VCaP (cell line): ENCODE data around the gene COL4A6.
A peak's percentile ranks its signal among the peaks of the same experiment; 100 is the strongest.

Experiments
- H3K27ac ChIP-seq: fragments of 450-650 bp; 2 replicates; pipeline ENCODE4 v1.5.1; 2017
- TF ChIP-seq, protein P1 (sequence below): fragments of 450-650 bp; conservative IDR thresholded peaks from 2 replicates; pipeline ENCODE4 v1.5.1; 2017; ENCODE audit warnings: mild to moderate bottlenecking, moderate library complexity

Gene COL4A6

DNA sequence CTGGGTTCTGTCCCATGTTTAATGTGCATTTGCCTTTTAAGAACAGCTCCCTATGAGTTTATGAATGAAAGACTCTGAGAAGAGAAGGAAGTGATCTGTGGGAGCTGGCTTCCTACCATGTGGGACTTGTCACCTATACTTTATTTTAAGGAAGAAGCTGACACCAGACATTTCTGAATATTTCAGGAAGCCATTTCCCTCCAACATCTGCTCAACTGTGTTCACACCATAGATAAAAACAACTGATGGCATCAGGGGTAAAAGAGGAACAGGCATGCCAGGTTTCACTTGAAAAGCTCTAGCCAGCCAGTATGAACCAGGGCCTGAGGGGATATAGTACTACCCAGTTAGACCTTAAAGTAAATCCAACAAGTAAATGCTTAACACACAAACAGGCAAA, 116.0 kb downstream of the COL4A6 start:
- H3K27ac ChIP-seq: no peak overlapping the region
- TF ChIP-seq, protein P1, sequence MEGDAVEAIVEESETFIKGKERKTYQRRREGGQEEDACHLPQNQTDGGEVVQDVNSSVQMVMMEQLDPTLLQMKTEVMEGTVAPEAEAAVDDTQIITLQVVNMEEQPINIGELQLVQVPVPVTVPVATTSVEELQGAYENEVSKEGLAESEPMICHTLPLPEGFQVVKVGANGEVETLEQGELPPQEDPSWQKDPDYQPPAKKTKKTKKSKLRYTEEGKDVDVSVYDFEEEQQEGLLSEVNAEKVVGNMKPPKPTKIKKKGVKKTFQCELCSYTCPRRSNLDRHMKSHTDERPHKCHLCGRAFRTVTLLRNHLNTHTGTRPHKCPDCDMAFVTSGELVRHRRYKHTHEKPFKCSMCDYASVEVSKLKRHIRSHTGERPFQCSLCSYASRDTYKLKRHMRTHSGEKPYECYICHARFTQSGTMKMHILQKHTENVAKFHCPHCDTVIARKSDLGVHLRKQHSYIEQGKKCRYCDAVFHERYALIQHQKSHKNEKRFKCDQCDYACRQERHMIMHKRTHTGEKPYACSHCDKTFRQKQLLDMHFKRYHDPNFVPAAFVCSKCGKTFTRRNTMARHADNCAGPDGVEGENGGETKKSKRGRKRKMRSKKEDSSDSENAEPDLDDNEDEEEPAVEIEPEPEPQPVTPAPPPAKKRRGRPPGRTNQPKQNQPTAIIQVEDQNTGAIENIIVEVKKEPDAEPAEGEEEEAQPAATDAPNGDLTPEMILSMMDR: no peak

- TF ChIP-seq, protein P1: no peak
- no peak overlapping the region for H3K27ac ChIP-seq
Measured at GRCh38 chrX:108316456-108316855, 121.8 kb downstream of the COL4A6 start.

- no peak overlapping the region for H3K27ac ChIP-seq
- TF ChIP-seq, protein P1: no peak
Measured at GRCh38 chrX:108313669-108314068, 124.6 kb downstream of the COL4A6 start.

GRCh38 chrX:108312957-108313356, 125.3 kb downstream of the COL4A6 start:
- H3K27ac ChIP-seq: peak overlapping the region; percentile 39; the same call in 1 of the 2 replicates
- TF ChIP-seq, protein P1: no peak

DNA sequence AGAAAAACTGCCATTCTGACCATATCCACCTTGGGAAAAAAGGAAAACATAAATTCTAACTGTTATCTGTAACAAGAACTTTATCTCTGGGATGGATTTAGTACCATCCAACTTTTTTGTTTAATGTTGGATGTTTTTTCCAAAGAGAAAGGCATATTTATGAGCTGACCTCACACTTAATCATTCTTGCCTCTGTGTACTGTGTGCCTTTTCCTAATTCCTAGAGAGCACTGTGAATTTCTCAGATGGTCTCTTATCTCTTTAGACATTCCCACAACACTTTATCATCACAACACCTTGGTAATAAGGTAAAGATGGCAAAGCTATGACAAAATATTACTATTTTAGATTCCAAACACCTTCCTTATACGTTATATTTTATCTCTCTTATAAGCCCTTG, 126.2 kb downstream of the COL4A6 start:
- TF ChIP-seq, protein P1: no peak
- peak overlapping the region; percentile 39; the same call in 1 of the 2 replicates for H3K27ac ChIP-seq

DNA sequence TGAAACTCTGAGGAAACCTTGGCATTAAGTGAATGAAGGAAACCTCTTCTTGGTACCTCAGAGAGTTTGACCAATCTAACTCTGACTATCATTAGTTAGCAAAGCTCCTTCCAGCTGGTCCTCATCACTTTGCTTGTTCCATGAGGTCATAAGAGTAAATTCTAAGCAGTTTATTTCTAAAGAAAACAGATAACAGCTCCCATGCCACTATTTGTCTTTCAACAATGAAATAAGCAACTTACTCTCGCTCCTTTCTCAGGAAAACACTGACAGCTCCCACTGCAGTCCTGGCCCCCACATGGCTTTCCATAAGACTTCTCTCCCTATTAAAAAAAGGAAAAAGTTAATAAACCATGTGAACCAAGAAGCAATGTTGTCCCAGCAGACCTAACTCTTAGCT, 127.7 kb downstream of the COL4A6 start:
- TF ChIP-seq, protein P1: no peak
- H3K27ac ChIP-seq: no peak overlapping the region

DNA sequence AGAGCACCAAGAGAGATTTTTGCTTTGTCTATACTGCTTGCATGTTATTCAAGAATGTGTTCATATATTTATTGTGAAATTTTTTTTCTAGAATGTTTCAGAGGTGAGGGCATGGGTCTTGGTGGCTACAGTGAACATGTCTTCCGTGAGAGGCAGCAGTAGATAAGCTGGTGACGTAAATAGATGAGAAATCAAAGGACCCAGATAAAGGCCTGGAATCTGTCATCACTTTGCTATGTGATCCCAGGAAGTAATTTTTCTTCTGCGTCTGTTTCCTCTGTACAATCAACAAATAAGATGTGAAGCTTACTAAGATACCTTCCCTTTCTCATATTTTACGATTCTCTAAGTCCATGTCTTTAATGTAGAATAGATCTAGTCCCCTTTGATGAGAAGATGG, 129.1 kb downstream of the COL4A6 start:
- TF ChIP-seq, protein P1: no peak
- no peak overlapping the region for H3K27ac ChIP-seq
